Stimulated activated CD8-positive, alpha-beta memory T cell treated with anti-CD3 and anti-CD28 coated beads, Interleukin-12 subunit alpha, Interleukin-12 subunit beta, amount 100 ng/mL, for 24 hours (primary cell): ENCODE measurements around the gene A3GALT2.

ENCODE experiments used
- DNase-seq: peaks from one replicate; pipeline ENCODE4 v3.0.0-alpha.2; 2020; ENCODE audit errors: extremely low read depth

A3GALT2 gene

GRCh38 chr1:33332357-33332789 lies 11.5 kb upstream of the A3GALT2 start:
- no peak for DNase-seq

DNA sequence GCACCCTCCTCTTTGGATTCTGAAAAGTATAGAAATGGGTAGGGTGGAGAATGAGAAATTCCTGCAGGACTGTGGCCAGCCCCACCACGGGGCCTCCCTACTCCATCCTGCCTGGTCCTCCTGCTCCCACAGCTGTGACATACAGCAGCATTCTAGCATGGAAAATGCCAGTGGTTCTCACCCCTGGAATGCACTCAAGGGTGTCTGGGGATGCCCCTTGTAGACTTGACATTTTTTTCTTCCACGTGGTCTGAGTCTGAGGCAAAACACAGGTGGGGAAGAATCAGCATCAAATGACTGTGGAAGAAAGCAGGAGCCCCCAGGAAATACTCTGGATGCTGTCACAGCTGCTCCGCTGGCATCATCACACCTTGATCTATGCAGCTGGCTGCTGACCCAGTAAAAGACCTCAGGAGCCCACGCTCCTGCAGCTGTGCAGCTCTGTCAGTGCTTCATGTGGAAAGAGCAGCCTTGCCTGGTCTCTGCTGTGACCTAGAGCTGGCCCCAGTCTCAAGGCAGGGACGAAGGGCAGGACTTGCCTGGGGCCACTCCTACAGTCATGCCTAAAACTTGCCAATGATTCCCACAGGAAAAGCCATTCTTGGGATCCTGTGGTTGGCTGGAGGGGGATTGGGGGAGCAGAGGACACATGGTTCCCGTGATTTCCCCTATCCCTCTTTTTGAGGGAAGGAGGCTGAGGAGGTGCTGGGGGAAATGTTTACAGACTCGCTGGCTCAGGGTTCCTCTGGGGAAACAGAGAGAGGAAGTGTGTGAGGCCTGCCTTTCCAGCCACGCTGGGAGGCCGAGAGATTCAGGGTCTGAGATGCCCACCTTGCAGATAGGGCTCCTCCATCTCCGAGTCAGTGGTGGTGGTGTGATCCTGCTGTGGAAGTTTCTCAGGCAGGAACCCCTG lies 10.8 kb upstream of the A3GALT2 start:
- no peak for DNase-seq

- no peak for DNase-seq
These were observed 10.0 kb upstream of the A3GALT2 start for GRCh38 chr1:33330906-33331305.

DNA sequence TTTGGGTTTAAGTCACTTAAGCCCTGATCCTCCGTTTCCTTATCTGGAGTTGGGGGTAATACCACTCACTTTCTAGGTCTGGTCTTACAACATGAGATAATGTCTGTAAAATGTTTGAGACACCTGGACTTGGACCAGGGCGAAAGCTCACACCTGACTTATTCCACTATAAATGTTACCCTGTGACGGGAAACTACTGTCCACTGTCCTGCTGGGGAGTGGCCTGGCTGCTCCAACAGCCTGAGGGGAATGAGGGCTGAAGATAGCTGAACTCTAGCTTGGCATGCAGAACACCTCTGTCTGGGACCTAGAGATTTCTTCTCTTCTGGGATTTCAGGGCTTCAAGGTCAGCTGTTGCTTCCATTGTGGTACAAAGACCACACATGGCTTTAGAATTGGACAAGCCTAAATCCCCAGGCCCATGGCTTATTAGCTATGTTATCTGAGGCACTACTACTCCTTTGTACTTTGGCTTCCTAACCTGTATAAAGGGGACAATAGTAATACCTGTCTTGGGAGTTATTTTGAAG lies 9.5 kb upstream of the A3GALT2 start:
- no peak for DNase-seq

- DNase-seq, result no peak
These were observed 8.9 kb upstream of the A3GALT2 start for GRCh38 chr1:33329600-33330305.

DNA sequence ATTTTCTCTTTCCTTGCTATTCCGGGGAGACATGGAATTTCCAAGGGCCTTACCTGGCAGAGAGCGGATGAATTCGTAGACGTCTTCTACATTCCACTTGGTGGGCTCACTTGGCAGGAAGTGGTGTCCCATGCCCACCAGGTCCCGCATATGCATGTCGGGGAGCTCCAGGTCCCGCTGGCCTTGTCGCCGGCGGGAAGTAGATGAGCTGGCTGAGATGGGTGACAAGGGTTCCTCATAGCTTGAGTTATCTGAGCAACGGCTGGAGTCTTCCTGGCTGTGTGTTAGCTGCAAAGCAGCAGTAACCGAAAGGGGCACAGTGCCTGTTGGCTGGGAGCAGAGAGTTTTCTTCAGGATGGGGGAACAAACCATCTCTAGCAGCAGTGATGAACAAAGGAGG lies 7.9 kb upstream of the A3GALT2 start:
- DNase-seq, result no peak

- no peak for DNase-seq
These were observed 6.9 kb upstream of the A3GALT2 start for GRCh38 chr1:33327587-33328325.

DNA sequence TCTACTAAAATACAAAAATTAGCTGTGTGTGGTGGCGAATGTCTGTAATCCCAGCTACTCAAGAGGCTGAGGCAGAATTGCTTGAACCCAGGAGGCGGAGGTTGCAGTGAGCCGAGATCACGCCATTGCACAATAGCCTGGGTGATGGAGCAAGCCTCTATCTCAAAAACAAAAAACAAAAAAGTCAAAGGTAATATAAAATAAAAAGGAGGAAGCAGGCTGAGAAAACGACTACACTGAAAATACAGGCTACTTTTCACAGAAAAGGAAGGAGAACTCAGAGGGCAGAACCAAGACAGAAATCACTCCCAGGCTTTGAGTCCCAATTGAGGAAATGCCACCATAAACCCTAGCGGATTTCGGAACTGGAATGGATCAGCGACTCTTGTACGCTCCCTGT lies 5.9 kb upstream of the A3GALT2 start:
- no peak for DNase-seq

DNA sequence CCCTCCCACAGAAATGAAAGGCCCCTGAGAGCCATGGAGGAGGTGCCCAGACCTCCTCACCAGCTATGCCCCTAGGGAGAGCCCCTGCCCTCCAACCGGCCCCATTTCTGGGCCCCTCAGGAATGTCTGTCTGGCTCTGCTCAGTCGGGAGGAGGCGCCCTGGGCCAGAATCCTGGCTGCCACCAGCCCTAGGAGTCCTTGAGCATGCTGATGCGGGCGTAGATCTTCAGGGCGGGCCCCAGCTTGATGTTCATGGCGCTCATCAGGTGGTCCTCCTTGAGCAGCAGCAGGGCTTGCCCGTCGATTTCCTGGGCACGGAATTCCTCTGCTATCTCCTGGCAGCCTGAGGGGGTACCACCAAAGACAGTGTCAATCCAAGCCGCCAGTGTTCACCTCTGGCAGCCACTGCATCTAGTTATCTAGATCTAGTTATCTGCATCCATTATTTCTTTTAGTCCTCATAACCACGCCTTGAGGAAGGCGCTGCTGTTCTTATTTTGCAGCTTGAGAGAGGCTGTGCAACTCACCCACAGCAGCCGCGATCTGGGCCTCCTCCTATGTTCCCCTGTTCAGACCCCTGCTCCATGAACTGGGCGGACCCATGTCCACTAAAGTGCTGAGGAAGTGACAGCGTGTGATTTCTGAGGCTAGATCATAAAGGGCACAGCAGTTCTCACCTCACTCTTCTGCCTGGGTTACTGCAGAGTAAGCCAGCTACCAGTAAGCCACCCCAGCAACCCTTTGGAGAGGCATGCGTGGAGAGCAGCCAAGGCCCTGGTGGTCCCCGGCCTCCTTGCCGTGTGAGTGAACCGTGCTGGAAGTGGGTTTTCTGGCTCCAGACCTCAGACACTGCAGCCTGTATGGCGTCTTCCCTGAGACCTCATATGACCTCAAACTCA lies 4.0 kb upstream of the A3GALT2 start:
- no peak for DNase-seq

DNA sequence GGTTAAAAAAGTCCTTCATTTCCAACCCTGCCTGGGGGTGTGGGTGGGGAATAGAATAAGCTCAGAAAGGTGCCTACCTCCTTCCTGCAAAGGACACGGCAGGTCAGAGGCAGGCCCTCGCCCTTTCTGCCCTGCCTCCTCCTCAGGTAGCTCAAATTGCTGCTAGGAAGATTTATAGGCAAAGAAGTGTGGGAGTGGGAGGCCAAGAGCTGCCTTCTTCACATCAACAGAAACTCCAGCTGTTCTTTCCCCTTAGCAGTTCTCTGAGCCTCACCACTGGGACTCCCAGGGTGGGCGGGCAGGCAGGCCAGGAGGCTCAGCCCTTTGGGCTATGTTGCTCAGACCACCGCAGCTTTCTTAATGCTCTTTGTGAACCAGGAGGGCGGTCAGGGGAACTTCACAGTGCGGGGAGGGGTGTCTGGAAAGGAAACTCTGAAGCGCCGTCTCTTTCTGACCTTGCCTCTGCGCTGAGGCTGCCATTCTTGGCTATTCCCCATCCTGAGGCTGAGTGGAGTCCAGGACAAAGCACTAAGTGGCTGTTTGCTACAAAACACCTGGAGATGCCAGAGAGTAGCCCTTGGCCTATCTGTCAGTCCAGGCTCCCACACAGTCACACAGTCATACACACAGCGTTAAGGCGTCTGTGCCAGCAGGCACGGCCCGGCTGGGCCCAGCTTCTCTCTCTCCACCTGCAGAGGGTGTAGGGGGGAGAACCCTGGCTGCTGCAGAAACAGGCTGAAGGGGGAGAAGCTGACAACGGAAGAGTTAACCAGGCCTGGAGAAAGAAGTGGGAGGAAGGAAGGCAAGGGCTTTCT lies 3.0 kb upstream of the A3GALT2 start:
- DNase-seq, result no peak

- DNase-seq, result no peak
These were observed 2.1 kb upstream of the A3GALT2 start for GRCh38 chr1:33322870-33323585.

- no peak for DNase-seq
These were observed 1.2 kb upstream of the A3GALT2 start for GRCh38 chr1:33322109-33322508.

DNA sequence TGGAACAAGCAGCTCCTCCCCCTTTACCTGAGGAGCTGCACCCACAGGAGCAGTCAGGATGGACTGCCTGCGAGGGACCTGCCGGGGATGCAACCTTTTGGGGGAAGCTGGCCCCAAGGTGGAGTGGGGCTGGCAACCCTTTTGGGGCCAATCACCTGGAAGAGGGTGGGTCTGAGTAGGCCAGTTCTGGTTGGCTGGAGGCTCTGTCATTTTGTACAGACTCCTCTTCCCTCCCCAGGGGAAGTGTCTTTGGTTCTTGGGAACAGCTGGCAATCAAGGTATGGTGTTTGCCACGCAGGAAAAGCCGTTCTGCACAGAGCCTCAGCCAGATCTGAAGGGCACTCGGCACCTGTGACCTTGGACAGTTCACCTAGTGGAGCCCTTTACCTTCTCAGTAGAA lies 280 bp upstream of the A3GALT2 start:
- no peak for DNase-seq

GRCh38 chr1:33319949-33320618 lies 814 bp downstream of the A3GALT2 start:
- no peak for DNase-seq

- no peak for DNase-seq
These were observed 1.5 kb downstream of the A3GALT2 start for GRCh38 chr1:33319186-33319948.

- DNase-seq, result no peak
These were observed 3.0 kb downstream of the A3GALT2 start for GRCh38 chr1:33317946-33318345.

GRCh38 chr1:33317354-33317753 lies 3.5 kb downstream of the A3GALT2 start:
- no peak for DNase-seq

GRCh38 chr1:33316601-33317000 lies 4.3 kb downstream of the A3GALT2 start:
- DNase-seq, result no peak
